CD4-positive, alpha-beta T cell treated with Interleukin-15 for 4 hours (primary cell): ENCODE measurements around the gene JMJD1C.
A peak's percentile ranks its signal among the peaks of the same experiment; 100 is the strongest.
"Not testable (repeated sequence)": the region's sequence is repeated elsewhere in the genome, so short reads cannot be mapped to it uniquely, and the experiment has no call there.

Source experiments
- DNase-seq: peaks from one replicate; pipeline ENCODE4 v3.0.0-alpha.2; 2020; ENCODE audit warnings: low spot score

Gene JMJD1C, protein sequence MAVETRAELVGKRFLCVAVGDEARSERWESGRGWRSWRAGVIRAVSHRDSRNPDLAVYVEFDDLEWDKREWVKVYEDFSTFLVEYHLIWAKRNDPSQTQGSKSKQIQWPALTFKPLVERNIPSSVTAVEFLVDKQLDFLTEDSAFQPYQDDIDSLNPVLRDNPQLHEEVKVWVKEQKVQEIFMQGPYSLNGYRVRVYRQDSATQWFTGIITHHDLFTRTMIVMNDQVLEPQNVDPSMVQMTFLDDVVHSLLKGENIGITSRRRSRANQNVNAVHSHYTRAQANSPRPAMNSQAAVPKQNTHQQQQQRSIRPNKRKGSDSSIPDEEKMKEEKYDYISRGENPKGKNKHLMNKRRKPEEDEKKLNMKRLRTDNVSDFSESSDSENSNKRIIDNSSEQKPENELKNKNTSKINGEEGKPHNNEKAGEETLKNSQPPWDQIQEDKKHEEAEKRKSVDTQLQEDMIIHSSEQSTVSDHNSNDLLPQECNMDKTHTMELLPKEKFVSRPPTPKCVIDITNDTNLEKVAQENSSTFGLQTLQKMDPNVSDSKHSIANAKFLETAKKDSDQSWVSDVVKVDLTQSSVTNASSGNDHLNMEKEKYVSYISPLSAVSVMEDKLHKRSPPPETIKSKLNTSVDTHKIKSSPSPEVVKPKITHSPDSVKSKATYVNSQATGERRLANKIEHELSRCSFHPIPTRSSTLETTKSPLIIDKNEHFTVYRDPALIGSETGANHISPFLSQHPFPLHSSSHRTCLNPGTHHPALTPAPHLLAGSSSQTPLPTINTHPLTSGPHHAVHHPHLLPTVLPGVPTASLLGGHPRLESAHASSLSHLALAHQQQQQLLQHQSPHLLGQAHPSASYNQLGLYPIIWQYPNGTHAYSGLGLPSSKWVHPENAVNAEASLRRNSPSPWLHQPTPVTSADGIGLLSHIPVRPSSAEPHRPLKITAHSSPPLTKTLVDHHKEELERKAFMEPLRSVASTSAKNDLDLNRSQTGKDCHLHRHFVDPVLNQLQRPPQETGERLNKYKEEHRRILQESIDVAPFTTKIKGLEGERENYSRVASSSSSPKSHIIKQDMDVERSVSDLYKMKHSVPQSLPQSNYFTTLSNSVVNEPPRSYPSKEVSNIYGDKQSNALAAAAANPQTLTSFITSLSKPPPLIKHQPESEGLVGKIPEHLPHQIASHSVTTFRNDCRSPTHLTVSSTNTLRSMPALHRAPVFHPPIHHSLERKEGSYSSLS (N-terminal part only)

DNA sequence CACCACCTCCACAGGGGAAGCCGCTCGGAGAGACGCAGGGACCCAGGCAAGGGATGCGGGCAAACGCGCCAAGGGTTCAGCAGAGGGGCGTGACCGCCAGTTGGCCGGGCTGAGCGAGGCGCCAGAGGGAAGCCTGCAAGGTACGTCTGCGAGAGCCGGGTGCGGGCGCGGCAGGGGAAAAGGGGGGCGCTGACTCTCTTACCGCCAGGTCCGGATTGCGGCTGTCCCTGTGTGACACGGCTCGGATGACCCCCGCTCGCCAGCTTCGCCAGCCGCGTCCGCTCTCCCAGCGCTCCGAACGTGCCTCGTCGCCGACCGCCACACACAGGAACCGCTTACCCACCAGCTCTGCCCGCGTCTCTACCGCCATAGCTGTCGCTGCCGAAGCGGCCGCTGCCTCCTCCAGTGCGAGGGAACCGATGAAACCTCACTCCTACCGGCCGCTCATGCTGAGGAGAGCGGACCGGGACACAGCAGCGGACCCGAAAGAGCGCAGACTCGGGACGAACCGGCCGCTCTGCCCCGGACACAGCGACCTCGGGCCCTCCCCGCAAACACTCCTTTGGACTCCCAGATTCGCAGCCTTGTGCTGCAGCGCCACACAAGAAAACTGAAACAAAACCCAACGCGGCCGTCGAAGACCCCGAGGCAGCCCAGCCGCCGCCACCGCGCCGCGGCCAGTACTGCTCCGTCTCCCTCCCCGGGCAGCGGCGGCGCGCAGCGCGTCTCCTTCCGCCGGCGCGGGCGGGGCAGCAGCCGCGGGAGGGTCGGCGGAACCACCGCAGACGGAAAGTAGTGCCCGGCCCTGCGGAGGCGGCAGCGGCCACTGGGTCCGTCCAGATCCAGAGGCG is at the start of gene JMJD1C:
Gene JMJD1C, minus strand, starts transcription at position 685 of the 851 bp plus-strand sequence. Its CDS starts 315 bp downstream, at position 370.
- DNase-seq, result peak; percentile 55

DNA sequence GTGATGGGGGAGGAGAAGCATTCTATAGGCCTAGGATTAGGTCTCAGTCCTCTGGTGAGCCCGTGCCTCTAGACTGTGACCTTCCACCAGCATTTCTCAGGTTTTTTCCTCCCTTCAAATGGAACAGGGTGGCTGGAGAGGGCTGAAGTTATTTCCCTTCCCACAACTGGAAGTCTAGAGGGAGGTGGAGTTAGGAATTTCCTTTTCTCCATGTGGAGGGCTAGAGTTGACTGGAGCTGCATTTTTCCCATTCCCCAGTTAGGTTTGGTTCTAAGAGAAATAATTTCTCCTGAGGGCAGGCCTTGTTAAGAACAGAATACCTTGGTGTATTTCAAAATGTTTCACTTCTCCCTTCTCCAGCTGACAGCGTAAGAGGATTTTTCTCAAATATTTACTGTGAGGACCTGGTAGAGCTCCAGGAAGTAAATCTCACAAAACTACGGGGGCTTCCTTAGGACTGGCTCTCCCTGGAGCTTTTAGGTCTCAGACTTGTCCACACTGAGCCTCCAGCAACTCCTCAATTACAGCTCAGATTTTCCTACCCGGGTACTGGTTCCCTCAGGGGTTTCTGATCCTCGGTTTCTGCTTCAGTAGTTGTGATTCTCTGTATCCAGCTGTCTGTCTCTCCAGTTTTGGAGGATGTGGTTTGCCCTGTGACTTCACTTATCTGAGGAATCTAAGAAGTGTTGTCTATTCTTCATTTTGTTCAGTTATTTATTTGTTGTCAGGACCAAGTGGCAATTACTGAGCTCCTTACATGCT is 49.4 kb upstream of the JMJD1C start:
- DNase-seq, result no peak

DNA sequence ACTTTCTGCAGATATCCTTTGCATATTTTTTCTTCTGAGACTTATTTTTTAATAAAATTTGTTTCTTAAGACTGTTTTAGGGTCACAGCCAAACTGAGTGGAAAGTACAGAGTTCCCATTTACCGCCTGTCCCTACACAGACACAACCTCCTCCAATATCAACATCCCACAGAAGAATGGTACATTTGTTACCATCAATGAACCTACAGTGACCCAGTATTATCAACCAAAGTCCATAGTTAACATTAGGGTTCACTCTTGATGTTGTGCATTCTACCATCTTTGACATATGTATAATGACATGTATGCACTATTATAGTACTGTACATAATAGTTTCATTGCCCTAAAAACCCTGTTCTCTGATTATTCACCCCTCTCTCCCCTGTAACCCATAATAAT is 40.8 kb upstream of the JMJD1C start:
- no peak for DNase-seq

DNA sequence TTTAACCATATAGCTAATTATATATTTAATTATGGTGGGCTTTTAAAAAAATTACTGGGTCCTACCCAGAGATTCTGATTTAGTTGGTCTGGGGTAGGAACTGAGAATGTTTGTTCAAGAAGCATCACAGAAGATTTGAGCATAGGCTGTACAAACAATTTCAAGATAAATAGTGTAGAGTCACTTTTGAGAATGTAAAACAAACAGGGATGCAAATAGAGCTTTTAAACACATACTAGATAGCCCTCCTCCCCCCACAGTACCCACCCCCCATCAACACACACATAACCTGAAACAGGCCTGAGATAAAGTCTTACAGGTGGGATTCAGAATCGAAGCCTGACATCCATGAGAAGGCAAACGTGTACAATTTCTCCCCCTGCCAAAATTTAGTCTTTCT is 39.8 kb upstream of the JMJD1C start:
- no peak for DNase-seq

DNA sequence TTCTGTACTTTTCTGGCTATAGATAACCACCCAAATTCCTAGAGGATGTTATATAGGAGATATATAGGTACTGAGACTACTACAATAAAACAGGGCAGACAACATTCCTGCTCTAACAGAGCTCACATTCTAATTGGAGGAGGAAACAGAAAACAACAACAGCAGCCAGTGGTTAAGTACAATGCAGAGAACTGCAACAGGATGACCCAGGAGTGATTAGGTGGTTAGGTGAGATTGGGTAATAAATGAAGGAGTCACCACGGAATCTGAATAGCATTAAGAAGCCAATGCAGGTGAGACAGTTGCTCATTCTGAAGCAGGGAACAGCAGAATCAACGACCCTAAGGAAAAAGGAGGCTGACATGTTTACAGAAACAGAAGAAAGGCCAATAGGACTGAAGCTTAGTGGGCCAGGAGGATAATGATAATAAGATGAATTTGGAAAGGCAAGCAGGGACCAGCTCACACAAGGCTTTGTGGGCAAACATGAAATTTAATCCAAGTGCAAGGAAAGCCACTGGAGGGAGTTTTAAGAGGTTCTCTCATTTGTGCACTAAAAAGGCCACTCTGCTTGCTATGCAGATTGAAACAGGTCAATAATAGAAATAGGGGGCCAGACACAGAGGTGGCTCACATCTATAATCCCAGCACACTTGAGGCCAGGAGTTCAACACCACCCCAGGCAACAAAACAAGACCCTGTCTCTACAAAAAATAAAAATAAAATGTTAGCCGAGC is 38.5 kb upstream of the JMJD1C start:
- no peak for DNase-seq

DNA sequence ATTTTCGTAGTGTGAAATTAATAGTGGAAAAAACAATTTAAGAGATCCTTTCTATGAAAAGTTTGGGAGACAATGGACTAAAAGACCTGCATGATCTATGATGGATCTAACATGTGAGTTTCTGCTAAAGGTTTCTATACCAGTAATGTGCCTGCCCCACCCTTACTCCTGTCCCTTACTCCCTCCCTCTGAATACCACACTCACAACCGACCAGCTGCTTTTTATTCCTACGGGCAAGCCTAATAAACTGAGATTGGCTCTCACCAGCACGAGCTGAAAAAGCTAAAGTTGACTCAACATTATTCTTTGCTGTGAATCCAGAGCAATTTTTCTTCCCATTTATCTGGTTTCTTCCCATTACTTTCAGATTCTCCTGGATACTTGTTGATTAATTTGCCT is 37.6 kb upstream of the JMJD1C start:
- DNase-seq, result no peak

DNA sequence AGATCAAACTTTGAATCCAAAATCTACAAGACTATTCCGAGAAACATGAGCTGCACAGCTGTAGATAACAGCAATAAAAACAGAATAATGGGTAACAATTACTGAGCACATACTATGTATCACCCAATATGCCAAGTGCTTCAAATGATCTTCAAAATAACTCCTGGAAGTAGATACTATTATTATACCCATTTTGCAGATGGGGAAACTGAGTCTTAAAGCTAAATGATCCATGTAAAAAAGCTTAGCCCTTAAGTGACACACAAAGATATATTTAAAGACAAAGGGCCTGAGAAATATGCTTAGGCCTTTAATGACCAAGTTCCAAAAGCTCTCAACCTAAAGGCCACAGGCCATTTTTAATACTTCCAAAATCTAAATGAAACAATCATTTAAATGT is 37.1 kb upstream of the JMJD1C start:
- DNase-seq, result no peak

DNA sequence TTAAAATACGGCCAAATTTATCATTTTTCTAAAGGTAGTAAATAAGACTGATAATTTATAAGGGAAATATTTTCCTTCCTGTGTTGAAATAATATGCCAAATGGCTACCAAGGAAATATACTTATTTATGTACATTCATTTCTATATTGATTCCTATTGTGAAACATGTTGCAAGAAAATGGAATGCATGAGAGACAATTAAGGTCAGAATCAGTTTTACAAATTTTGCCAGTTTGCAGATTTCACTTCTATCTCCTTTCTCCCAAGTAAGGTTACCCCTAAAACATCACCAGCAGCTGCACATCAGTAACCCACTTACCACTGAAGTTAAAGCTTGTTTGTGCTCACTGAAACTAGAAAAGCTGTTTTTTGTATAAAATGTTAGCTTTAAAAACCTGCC is 36.2 kb upstream of the JMJD1C start:
- no peak for DNase-seq

DNA sequence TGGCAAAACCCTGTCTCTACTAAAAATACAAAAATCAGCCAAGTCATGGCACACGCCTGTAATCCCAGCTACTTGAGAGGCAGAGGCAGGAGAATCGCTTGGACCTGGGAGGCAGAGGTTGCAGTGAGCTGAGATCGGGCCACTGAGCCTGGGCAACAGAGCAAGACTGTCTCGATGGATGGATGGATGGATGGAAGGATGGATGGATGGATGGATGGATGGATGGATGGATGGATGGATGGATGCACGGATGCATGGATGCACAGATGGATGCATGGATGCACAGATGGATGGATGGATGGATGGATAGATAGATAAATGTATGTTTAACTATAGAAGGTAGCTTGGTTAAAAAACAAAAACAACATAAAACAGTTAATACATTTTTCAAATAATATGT is 34.8 kb upstream of the JMJD1C start:
- not testable (repeated sequence) for DNase-seq

DNA sequence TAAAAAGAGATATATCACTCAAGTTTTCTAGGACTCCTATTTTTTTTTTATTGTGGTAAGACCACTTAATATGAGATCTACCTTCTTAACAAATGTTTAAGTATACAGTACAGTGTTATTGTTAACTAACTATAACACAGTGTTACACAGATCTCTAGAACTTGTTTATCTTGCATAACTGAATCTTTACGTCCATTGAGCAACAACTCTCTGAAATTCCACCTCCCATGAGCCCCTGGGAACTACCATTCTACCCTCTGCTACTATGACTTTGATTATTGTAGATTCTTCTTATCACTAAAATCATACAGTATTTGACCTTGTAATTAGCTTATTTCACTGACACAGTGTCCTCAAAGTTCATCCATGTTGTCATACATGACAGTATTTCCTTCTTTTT is 32.9 kb upstream of the JMJD1C start:
- no peak for DNase-seq

DNA sequence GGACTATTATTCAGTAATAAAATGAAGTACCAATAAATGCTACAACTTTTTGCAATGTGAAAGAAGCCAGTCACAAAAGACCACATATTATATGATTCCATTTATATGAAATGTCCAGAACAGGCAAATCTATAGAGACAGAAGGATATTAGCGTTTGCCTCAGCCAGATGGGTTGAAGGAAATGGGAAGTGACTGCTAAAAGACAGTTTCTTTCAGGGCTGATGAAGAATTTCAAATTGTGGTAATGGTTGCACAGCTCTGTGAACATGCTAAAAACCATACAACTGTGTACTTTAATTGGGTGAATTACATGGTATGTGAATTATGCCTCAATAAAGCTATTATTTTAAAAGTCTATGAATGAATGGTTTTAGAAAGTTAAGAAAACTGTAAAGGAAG is 31.5 kb upstream of the JMJD1C start:
- DNase-seq, result no peak

DNA sequence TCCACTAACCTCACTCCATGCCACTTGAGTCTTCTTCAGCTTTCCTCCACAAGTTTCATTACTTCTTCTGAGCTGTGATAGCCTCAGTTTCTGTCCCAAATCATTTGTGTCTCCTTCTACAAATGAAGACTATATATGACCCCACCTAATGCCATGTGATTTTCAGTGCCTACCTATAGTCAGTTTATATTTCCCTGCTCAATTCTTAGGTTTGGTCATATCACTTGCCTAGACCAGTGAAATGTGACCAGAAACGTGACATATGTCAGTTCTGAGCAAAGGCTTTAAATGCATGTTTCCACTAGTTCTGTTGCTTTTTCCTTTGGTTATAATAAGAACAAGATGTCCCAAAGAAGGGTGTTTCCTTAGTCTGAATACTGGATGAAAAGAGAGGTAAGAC is 30.8 kb upstream of the JMJD1C start:
- DNase-seq, result no peak

DNA sequence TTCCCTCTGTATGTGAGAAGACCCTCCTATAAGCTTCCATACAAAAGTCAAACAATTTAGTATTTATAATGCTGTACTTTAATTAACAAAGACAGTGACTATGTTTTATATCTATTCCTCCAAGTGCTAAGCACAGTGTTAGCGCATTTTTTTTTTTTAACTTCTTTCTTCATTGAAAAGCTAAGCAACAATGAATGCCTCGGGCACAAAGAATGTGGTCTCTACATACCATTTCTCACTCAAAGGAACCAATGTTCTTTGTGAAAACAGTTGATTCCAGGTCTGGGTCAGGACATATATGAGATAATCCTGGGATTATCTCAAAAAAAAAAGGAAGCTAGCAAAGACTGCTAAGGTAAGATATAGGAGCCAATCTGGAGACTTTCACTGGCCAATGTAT is 29.2 kb upstream of the JMJD1C start:
- DNase-seq, result no peak

DNA sequence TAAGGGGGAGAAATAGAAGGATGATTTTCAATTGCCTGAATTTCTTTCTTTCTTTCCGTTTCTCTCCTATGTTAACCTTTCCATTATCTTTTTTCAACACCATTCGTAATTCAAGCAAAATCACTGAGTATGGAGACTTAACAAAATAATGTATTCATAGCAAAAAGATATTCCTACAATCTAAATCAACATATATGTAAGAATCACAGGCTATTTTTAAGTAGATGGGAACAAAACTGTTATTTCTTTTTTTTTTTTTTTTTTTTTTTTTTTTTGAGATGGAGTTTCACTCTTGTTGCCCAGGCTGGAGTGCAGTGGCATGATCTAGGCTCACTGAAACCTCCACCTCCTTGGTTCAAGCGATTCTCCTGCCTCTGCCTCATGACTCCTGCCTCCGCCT is 27.2 kb upstream of the JMJD1C start:
- no peak for DNase-seq

DNA sequence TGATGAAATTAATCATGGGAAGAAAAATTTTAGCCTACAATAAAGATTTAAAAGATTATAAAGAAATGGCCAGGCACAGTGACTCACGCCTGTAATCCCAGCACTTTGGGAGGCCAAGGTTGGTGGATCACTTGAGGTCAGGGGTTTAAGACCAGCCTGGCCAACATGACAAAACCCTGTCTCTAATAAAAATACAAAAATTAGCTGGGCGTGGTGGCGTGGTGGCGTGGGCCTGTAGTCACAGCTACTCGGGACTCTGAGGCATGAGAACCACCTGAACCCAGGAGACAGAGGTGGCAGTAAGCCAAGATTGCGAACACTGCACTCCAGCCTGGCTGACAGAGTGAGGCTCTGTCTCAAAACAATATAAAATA is 26.5 kb upstream of the JMJD1C start:
- not testable (repeated sequence) for DNase-seq

DNA sequence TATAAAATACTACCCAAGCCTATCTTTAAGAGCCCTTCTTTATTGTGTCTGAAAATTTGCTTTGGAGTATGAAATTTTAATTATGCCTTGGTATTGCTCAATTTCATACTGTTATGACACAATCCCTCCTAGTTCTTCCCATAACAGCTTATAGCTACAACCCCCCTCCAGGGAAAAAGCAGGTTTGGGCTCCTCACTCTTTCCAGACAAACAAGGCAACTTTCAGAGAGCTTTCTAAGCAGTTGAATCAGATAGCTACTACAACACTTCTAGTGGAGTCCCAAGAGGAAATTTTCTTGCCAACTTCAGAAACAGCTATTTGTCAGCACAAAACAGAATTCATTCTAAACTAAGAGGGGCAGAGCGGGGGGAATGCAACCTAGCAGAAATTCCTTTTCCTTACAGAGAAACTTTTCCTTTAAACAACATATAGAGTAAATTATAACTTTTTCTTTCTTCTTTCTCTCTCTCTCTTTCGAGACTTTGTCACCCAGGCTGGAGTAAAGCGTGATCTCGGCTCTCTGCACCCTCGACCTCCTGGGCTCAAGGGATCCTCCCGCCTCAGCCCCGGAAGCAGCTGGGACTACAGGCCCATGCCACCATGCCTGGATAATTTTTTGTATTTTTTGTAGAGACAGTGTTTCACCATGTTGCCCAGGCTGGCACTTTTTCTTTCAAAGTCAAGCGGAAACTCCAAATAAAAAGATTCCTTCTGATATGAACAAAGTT is 26.0 kb upstream of the JMJD1C start:
- DNase-seq, result no peak

DNA sequence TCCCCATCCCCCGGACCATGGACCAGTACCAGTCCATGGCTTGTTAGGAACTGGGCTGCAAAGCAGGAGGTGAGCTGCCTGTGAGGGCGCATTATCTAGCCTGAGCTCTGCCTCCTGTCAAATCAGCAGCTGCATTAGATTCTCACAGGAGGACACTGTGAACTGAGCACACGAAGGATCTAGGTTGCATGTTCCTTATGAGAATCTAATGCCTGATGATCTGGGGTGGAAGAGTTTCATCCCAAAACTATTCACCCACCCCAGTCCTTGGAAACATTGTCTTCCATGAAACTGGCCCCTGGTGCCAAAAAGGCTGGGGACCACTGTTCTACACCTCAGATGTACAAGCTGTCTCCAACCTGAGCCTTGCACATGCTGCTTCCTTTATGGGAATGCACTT is 24.1 kb upstream of the JMJD1C start:
- no peak for DNase-seq

DNA sequence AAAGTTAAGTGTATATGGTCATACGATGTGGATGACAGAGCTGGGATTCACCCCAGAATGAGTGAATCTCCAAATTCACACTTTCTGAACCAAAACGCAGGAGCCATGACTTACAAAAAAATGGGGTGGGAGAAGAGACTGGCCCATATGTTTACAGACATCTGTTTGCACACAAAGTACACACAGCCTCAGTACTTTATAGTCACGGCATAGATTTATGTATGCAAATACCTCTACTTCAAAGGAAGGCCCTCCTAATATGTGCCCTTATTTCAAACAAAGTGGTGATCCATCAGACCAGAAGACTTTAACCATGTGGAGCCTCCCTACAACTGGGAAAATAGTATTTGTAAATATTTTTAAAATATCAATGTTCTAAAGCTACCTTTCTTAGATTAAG is 22.2 kb upstream of the JMJD1C start:
- DNase-seq, result no peak

DNA sequence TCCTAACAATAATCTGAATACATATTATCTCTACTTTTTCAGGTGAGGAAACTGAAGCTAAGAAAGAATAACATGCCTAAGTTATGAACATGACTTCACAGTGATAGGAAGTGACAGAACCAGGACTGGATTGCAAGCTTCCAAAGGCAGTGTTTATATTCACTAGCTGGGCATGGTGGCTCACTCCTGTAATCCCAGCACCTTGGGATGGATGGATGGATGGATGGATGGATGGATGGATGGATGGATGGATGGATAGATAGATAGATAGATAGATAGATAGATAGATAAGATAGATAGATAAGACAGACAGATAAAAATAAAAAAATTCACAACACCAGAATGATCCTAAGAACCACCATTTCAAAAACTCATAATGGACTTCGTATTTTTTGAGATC is 18.2 kb upstream of the JMJD1C start:
- DNase-seq, result no peak
